GM23338 (cell line): ENCODE results near the gene NXN.

Source experiments
- CREB1 ChIP-seq: fragments of 250-450 bp; sonication (Bioruptor Pico); IDR thresholded peaks from 2 replicates; pipeline ENCODE4 v1.5.0; 2020; ENCODE audit warnings: low read depth, mild to moderate bottlenecking, moderate library complexity
- EZH2 ChIP-seq: fragments of 200-600 bp; sonication (generic); IDR thresholded peaks from one replicate; pipeline ENCODE4 v1.8.0; 2017; ENCODE audit warnings: antibody characterized with exemption, mild to moderate bottlenecking, low read depth; ENCODE audit not compliant: unreplicated experiment
- EZH2phosphoT487 ChIP-seq: fragments of 200-600 bp; sonication (generic); IDR thresholded peaks from one replicate; pipeline ENCODE4 v1.8.1; 2018; ENCODE audit warnings: antibody characterized with exemption; ENCODE audit not compliant: unreplicated experiment
- JUNB ChIP-seq: IDR thresholded peaks from one replicate; pipeline ENCODE4 v1.6.1; 2016; ENCODE audit warnings: antibody characterized with exemption; ENCODE audit not compliant: unreplicated experiment
- NANOG ChIP-seq: IDR thresholded peaks from 2 replicates; pipeline ENCODE4 v1.6.1; 2016; ENCODE audit warnings: antibody characterized with exemption, borderline replicate concordance
- POLR2AphosphoS5 ChIP-seq: IDR thresholded peaks from 2 replicates; pipeline ENCODE4 v1.6.1; 2016; ENCODE audit warnings: antibody characterized with exemption, low read depth
- STAT1 ChIP-seq: IDR thresholded peaks from one replicate; pipeline ENCODE4 v1.6.1; 2016; ENCODE audit warnings: antibody characterized with exemption; ENCODE audit not compliant: unreplicated experiment
- ZNF114 ChIP-seq: fragments of 250-450 bp; sonication (Bioruptor Pico); IDR thresholded peaks from 2 replicates; pipeline ENCODE4 v1.5.0; 2020; ENCODE audit warnings: mild to moderate bottlenecking, moderate library complexity
- ZNF331 ChIP-seq: fragments of 250-450 bp; sonication (Bioruptor Pico); IDR thresholded peaks from 2 replicates; pipeline ENCODE4 v1.5.0; 2020; ENCODE audit warnings: low read depth, mild to moderate bottlenecking, moderate library complexity
- TF ChIP-seq, protein P1 (sequence below), 2 experiments: fragments of 200-600 bp in 1 of 2; sonication (generic) in 1 of 2; conservative IDR thresholded peaks; 2 replicates each; pipeline versions ENCODE4 v1.5.1 to v1.6.1; 2016 to 2017; ENCODE audit warnings: antibody characterized with exemption in 2 of 2, low read depth in 2 of 2, mild to moderate bottlenecking in 2 of 2, moderate library complexity in 1 of 2
- TF ChIP-seq, protein P2 (sequence below): IDR thresholded peaks from one replicate; pipeline ENCODE4 v1.6.1; 2018; ENCODE audit warnings: antibody characterized with exemption; ENCODE audit not compliant: unreplicated experiment
- TF ChIP-seq, protein P3 (sequence below): IDR thresholded peaks from 2 replicates; pipeline ENCODE4 v1.6.1; 2016; ENCODE audit warnings: antibody characterized with exemption
- TF ChIP-seq, protein P4 (sequence below): fragments of 250-450 bp; sonication (Bioruptor Pico); IDR thresholded peaks from 2 replicates; pipeline ENCODE4 v1.5.0; 2020; ENCODE audit warnings: mild to moderate bottlenecking, moderate library complexity

DNA sequence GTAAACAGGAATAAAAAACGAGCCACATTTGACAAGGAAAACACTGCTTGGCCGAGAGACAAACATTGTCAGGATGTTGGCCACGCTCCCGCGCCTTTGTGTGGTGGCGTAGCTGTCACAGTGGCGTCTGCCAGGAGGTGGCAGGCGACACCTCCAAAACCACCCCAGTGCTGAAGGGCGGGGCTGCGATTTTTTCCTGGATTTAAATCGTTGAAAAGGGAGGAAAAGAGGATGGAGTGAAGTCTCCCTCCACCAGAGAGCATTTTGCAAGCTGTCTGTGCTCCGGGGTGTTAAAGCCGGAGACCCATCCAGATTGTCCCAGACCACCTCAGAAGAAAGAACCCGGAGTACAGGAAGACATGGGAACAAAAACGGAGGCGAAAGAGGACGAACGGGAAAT lies 184.7 kb downstream of the NXN start:
- TF ChIP-seq EZH2phosphoT487: no peak
- TF ChIP-seq, protein P1, sequence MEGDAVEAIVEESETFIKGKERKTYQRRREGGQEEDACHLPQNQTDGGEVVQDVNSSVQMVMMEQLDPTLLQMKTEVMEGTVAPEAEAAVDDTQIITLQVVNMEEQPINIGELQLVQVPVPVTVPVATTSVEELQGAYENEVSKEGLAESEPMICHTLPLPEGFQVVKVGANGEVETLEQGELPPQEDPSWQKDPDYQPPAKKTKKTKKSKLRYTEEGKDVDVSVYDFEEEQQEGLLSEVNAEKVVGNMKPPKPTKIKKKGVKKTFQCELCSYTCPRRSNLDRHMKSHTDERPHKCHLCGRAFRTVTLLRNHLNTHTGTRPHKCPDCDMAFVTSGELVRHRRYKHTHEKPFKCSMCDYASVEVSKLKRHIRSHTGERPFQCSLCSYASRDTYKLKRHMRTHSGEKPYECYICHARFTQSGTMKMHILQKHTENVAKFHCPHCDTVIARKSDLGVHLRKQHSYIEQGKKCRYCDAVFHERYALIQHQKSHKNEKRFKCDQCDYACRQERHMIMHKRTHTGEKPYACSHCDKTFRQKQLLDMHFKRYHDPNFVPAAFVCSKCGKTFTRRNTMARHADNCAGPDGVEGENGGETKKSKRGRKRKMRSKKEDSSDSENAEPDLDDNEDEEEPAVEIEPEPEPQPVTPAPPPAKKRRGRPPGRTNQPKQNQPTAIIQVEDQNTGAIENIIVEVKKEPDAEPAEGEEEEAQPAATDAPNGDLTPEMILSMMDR (conservative IDR thresholded peaks at IDR 0.05; ENCODE audit: low read depth in 2 of 2): peak; percentile 87 to 95
- TF ChIP-seq POLR2AphosphoS5: peak; percentile 38; the same call in 1 of the 2 replicates
- no peak for TF ChIP-seq STAT1
- no peak for TF ChIP-seq JUNB
- no peak for TF ChIP-seq EZH2
- TF ChIP-seq, protein P2, sequence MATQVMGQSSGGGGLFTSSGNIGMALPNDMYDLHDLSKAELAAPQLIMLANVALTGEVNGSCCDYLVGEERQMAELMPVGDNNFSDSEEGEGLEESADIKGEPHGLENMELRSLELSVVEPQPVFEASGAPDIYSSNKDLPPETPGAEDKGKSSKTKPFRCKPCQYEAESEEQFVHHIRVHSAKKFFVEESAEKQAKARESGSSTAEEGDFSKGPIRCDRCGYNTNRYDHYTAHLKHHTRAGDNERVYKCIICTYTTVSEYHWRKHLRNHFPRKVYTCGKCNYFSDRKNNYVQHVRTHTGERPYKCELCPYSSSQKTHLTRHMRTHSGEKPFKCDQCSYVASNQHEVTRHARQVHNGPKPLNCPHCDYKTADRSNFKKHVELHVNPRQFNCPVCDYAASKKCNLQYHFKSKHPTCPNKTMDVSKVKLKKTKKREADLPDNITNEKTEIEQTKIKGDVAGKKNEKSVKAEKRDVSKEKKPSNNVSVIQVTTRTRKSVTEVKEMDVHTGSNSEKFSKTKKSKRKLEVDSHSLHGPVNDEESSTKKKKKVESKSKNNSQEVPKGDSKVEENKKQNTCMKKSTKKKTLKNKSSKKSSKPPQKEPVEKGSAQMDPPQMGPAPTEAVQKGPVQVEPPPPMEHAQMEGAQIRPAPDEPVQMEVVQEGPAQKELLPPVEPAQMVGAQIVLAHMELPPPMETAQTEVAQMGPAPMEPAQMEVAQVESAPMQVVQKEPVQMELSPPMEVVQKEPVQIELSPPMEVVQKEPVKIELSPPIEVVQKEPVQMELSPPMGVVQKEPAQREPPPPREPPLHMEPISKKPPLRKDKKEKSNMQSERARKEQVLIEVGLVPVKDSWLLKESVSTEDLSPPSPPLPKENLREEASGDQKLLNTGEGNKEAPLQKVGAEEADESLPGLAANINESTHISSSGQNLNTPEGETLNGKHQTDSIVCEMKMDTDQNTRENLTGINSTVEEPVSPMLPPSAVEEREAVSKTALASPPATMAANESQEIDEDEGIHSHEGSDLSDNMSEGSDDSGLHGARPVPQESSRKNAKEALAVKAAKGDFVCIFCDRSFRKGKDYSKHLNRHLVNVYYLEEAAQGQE: no peak
- TF ChIP-seq CREB1 (CRISPR knock-in tag): peak; percentile 21; the same call in 1 of the 2 replicates
- TF ChIP-seq, protein P3, sequence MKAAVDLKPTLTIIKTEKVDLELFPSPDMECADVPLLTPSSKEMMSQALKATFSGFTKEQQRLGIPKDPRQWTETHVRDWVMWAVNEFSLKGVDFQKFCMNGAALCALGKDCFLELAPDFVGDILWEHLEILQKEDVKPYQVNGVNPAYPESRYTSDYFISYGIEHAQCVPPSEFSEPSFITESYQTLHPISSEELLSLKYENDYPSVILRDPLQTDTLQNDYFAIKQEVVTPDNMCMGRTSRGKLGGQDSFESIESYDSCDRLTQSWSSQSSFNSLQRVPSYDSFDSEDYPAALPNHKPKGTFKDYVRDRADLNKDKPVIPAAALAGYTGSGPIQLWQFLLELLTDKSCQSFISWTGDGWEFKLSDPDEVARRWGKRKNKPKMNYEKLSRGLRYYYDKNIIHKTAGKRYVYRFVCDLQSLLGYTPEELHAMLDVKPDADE: no peak
- no peak for TF ChIP-seq ZNF114 (CRISPR knock-in tag)
- no peak for TF ChIP-seq NANOG
- no peak for TF ChIP-seq ZNF331
- TF ChIP-seq, protein P4, sequence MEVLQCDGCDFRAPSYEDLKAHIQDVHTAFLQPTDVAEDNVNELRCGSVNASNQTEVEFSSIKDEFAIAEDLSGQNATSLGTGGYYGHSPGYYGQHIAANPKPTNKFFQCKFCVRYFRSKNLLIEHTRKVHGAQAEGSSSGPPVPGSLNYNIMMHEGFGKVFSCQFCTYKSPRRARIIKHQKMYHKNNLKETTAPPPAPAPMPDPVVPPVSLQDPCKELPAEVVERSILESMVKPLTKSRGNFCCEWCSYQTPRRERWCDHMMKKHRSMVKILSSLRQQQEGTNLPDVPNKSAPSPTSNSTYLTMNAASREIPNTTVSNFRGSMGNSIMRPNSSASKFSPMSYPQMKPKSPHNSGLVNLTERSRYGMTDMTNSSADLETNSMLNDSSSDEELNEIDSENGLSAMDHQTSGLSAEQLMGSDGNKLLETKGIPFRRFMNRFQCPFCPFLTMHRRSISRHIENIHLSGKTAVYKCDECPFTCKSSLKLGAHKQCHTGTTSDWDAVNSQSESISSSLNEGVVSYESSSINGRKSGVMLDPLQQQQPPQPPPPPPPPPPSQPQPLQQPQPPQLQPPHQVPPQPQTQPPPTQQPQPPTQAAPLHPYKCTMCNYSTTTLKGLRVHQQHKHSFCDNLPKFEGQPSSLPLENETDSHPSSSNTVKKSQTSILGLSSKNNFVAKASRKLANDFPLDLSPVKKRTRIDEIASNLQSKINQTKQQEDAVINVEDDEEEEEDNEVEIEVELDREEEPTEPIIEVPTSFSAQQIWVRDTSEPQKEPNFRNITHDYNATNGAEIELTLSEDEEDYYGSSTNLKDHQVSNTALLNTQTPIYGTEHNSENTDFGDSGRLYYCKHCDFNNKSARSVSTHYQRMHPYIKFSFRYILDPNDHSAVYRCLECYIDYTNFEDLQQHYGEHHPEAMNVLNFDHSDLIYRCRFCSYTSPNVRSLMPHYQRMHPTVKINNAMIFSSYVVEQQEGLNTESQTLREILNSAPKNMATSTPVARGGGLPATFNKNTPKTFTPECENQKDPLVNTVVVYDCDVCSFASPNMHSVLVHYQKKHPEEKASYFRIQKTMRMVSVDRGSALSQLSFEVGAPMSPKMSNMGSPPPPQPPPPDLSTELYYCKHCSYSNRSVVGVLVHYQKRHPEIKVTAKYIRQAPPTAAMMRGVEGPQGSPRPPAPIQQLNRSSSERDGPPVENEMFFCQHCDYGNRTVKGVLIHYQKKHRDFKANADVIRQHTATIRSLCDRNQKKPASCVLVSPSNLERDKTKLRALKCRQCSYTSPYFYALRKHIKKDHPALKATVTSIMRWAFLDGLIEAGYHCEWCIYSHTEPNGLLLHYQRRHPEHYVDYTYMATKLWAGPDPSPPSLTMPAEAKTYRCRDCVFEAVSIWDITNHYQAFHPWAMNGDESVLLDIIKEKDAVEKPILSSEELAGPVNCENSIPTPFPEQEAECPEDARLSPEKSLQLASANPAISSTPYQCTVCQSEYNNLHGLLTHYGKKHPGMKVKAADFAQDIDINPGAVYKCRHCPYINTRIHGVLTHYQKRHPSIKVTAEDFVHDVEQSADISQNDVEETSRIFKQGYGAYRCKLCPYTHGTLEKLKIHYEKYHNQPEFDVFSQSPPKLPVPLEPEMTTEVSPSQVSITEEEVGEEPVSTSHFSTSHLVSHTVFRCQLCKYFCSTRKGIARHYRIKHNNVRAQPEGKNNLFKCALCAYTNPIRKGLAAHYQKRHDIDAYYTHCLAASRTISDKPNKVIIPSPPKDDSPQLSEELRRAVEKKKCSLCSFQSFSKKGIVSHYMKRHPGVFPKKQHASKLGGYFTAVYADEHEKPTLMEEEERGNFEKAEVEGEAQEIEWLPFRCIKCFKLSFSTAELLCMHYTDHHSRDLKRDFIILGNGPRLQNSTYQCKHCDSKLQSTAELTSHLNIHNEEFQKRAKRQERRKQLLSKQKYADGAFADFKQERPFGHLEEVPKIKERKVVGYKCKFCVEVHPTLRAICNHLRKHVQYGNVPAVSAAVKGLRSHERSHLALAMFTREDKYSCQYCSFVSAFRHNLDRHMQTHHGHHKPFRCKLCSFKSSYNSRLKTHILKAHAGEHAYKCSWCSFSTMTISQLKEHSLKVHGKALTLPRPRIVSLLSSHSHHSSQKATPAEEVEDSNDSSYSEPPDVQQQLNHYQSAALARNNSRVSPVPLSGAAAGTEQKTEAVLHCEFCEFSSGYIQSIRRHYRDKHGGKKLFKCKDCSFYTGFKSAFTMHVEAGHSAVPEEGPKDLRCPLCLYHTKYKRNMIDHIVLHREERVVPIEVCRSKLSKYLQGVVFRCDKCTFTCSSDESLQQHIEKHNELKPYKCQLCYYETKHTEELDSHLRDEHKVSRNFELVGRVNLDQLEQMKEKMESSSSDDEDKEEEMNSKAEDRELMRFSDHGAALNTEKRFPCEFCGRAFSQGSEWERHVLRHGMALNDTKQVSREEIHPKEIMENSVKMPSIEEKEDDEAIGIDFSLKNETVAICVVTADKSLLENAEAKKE: no peak
